GM21390 (cell line): ENCODE measurements around the gene ZNF138.

Experiments used
- ATAC-seq: cut with Tn5 transposase; IDR thresholded peaks from one replicate; pipeline ENCODE4 v1.9.1; 2021; ENCODE audit not compliant: unreplicated experiment

The ZNF138 gene

DNA sequence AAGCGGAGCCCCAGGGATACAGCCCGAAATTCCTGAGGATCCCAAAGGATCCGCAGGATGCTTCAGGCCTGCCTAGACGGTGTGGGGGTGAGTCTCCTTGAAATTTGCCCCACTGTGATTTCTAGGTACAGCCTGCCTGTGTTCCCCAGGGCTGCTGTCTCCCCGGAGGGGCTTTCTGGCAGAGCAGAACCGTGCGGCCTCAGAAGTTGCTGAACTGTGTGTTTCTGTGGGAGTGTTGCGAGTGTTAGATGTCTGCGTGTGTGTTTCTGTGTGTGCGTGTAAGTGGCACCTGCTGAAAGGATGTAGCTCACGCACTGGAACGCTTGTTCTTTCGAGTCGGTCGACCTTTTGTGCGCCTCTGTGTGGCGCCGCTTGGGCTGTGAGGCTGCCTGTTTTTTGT is 81.0 kb downstream of the ZNF138 start:
- no peak for ATAC-seq

DNA sequence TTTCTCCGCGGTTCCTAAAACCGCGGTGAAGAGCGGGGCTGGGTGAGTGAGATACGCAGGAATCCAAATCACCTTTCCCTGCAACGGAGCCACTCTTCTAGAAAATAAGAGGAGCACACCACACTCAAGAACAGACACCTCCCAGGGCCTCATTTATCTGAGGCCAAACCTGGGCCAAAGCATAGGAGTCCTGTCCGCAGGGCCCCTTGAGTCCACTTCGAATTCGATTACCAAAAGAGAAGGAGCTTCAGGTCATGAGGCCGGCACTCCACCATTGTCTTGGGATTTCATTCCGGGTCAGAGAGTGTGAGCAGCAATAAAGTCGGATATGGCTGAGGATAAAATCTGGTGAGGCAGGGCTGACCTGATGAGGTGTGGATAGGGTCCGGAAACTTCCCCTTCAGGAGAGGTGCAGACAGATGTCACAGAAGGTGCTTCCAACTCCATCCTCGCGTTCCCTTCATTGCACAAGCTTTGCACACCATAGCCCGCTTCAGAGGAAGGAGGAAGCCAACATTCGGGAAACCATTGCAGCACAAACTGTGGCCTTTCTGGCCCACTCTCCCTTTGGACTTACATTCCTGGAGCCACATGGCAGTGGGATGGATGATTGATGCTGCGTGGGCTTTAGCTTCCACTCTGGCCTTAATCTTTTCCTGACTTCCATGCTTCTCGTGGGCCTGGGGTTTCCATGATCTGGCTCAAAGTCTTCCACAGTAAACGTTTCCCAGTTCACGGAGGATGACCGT is 81.6 kb downstream of the ZNF138 start:
- ATAC-seq, result no peak

DNA sequence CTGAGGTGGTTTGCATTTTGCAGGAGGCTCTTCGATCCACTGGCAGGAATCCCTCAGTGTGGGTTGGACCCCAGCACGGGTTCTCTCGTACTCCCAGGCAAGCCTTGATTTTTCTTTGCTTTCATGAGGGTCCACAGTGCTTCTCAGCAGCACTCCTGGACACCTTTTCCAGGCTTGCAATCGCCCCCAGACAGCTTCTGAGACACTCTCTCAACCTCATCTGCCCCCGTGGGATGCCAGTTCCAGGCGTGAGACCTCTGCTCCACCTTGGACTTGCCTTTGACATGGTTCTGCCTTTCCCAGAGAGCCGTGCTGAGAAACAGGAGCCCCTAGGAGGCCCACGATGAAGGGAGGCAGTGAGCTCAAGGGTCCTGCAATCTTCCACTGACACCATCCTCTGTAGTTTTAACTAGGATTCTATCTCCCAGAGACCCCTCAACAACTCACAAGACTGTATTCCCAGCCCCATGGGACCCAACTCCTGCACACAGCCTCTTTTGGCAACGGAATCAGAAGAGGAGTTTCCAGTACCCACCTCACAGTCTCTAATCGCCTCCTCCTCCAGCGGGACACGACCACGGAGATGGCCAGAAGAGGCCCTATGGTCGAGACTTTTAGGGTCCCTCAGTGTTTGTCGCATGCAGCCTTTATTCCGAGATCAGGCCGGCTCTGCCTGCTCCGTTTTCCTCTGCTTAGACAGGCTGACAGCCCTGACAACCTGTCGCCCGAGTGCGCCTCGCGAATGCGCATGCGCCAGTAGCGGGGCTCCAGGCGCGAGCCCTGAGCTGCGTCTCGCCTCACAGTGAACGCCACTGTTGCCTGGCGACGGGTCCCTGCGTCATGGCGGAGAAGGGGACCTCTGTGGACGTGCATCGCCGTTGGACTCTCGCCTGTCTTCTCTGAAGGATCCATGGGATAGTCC is 82.8 kb downstream of the ZNF138 start:
- no peak for ATAC-seq

DNA sequence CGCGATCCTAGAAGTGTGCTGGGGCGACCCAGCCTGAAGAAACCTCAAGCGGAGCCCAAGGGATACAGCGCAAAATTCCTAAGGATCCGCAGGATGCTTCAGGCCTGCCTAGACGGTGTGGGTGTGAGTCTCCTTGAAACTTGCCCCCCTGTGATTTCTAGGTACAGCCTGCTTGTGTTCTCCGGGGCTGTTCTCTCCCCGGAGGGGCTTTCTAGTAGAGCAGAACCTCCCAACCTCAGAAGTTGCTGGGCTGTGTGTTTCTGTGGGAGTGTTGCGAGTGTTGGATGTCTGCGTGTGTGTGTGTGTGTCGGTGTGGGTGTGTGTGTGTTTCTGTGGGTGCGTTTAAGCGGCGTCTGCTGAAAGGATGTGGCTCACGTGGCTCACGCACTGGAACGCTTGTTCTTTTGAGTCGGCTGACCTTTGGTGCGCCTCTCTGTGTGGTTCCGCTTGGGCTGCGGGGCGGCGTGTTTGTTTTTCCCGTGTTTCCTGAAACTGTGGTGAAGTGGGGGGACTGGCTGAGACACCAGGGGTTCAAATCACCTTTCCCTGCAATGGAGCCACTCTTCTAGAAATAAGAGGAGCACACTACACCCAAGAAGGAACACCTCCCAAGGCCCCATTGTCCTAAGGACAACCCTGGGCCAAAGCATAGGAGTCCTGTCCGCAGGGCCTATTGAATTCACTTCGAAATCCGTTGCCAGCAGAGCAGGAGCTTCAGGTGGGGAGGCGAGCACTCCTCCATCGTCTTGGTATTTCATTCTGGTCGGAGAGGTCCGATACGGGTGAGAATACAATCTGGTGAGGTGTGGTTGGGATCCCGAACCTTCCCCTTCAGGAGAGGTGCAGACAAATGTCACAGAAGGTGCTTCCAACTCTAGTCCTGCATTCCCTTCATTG is 83.7 kb downstream of the ZNF138 start:
- ATAC-seq, result no peak

DNA sequence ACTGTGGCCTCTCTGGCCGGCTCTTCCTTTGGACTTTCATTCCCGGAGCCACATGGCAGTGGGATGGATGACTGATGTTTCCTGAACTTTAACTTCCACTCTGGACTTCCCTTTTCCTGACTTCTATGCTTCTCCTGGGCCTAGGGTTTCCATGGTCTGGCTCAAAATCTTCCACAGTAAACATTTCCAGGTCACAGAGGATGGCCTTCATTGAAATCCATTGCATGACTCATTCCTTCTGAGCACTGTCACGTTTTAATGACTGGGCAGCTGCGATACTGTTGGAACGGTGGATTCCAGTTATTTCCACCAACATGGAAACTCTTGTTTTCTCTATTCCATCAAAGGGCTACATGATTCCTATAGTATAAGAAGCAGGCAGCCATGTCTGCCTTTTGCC is 84.5 kb downstream of the ZNF138 start:
- ATAC-seq, result no peak

DNA sequence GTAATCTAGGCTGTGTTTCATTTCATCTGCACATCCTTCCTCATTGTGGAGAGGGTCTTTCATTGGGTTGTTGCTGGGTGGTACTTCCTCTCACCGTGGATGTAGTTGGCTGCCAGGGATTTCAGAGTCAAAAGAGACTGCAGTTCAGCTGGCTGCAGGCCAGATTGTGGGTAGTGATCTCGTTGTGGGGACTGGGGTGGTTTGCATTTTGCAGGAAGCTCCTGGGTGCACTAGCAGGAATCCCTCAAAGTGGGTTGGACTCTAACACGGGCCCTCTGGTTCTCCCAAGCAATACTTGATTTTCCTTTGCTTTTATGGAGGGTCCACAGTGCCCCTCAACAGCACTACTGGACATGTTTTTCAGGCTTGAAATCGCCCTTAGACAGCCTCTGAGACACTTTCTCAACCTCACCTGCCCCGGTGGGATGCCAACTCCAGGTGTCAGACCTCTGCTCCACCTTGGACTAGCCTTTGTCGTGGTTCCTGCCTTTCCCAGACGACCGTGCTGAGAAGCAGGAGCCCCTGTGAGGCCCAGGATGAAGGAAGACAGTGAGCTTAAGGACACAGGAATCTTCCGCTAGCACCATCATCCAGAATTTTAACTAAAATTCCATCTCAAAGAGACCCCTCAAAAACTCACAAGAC is 85.0 kb downstream of the ZNF138 start:
- no peak for ATAC-seq

DNA sequence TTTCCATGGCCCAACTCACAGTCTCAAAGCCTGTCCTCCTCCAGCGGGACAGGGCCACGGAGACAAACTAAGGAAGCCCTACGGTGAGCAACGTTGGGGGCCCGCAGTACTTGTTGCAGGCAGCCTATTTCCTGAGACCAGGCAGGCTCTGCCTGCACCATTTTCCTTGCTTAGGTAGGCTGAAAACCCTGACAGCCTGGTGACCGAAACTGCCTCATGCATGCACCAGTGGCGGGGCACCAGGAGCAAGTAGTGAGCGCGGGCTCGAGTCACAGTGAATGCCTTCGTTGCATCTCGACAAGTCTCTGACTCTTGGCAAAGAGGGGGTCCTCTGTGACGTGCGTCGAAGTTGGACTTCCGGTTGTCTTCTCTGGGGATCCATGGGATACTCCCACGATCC is 85.6 kb downstream of the ZNF138 start:
- no peak for ATAC-seq

DNA sequence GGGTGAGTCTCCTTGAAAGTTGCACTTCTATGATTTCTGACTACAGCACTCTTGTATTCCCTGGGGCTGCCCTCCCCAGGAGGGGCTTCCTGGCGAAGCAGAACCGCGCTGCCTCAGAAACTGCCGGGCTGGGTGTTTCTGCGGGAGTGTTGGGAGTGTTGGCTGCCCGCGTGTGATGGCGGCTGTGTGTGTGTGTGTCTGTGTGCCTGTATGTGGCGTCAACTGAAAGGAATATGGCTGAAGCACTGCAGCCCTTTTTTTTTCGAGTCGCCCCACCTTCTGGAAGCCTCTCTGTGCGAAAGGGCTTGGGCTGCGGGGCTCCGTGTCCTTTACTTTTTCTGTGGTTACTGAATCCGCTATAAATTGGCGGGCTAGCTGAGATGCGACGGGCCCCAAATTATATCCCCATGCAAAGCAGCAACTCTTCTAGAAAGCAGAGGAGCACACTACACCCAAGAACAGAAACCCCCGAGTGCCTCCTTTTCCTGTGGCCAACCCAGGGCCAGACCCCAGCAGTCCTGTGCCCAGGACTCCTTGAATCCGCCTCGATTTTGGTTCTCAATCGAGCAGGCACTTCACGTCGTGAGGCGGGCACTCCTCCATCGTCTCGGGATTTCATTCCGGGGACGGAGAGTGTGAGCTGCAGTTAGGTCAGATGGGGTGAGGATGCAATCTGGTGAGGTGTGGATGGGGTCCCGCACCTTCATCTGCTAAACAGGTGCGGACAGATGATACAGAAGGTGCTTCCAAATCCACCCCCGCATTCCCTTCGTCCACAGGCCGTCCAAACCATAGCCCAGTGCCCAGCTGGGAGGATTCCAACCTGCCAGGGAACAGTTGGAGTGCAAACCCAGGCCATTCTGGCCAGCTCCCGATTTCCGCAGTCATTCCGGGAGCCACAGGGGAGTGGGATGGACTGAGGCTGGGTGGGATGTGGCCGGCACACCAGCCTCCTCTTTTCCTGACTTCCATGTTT is 86.4 kb downstream of the ZNF138 start:
- no peak for ATAC-seq

DNA sequence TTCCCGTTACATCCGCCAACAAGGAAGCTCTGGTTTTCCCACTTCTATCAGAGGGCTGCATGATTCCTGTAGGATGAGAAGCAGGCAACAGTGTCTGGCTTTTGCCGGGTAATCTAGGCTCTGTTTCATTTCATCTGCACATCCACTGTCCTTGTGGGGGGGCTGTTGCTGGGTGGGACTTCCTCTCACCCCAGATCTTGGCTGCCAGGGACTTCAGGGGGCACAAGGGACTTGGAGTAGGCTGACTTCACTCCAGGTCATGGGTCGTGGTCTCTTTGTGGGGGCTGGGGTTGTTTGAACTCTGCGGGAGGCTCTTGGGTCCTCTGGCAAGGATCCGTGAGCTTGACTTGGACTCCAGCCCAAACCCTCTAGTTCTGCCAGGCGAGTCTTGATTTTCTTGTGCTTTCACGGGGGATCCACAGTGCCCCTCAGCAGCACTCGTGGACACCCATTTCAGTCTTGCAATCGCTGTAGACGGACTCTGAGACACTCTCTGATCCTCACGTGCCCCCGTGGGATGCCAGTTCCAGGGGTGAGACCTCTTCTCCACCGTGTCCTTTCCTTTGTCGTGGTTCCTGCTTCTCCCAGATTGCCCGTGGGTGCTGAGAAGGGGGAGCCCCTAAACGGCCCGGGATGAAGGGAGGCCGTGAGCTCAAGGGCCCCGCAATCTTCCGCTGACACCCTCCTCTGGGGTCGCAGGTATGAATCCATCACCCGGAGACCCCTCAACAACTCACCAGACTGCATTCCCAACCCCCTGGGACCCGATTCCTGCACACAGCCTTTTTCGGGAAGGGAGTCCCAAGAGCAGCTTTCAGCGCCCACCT is 87.4 kb downstream of the ZNF138 start:
- no peak for ATAC-seq

DNA sequence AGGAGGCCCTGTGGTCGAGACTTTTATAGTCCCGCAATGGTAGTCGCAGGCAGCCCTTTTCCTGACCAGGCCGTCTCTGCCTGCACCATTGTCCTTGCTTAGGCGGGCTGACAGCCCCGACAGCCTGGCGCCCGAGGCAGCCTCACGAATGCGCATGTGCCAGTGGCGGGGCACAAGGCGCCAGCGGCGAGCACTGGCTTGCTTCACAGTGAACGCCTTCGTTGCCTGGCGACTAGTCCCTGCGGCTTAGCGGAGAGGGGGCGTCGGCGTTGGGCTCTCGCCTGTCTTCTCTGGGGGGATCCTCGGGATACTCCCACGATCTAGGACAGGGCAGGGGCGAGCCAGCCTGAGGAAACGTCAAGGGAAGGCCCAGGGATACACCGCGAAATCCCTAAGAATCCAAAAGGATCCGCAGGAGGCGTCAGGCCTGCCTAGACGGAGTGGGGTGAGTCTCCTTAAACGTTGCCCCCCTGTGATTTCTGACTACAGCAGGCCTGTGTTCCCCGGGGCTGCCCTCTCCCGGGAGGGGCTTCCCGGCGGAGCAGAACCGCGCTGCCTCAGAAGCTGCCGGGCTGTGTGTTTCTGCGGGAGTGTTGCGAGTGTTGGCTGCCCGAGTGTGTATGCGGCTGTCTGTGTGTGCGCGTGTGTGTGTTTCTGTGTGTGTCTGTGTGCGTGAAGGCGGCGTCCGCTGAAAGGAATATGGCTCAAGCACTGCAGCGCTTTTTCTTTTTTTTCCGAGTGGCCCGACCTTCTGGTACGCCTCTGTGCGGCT is 88.3 kb downstream of the ZNF138 start:
- no peak for ATAC-seq
